Measurements from ENCODE around the gene CCDC191. TPM values are rescaled to one million over a fixed set of nuclear protein-coding genes. Genes with fewer than 3 reads are reported as not detected.

The CCDC191 gene
- total and polyA plus RNA-seq, 9 of the 15 experiments (the other 6 are each of a cell fraction or from before 2014, with no cell fraction given), result 0.10 to 0.55 (median 0.22) TPM

DNA sequence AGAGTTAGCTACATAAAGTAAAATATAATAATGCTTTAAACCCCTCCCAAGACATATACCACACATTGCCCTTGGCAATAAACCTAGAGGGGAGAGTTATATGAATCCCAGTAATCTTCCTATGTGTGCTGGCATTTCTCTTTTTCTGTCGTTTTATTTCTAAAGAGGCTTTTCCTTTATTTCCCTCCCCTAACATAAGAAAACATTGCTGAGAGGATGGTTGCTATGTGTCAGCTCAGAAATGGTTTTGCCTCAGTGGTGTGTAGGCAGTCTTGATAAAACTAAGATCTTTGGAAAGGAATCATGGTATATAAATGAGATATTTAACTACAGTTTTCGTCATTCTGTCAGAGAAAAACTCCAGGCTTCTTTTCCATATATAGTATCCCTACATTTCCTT, 30.0 kb downstream of the CCDC191 start:
- Histone ChIP-seq H3K9me1 (ENCODE audit: control insufficient read depth, insufficient read depth, low read length) (no peaks in the 10 kb centered on the region), H2AFZ (ENCODE audit: low read depth, low read length) (no peak overlapping the region), H3K27me3 (ENCODE audit: control insufficient read depth in 2 of 2, insufficient read depth in 2 of 2, low read length in 2 of 2) (no peaks in the 10 kb centered on the region), H3K79me2 (ENCODE audit: control insufficient read depth, insufficient read depth, low read length) (no peaks in the 10 kb centered on the region), H3K4me2 (ENCODE audit: insufficient read depth, low read length) (no peak overlapping the region), H3K36me3 (ENCODE audit: control insufficient read depth, insufficient read depth, low read length) (no peaks in the 10 kb centered on the region), H4K20me1 (replicated peaks; ENCODE audit: control insufficient read depth, insufficient read depth, low read length) (no peaks in the 10 kb centered on the region), H3K4me1 (replicated peaks in 1 of 2; ENCODE audit: control insufficient read depth in 2 of 2, insufficient read depth in 2 of 2, low read length in 2 of 2) (no peaks in the 10 kb centered on the region), H3K9me3 (replicated peaks; ENCODE audit: control insufficient read depth, insufficient read depth, low read depth, low read length) (no peaks in the 10 kb centered on the region), H3K4me3 (no peak overlapping the region), H3K27ac (ENCODE audit: extremely low read depth, low read depth, low read length) (no peak overlapping the region), H3K9ac (ENCODE audit: insufficient read depth in 1 of 2, low read depth in 2 of 2, low read length in 2 of 2) (no peak overlapping the region)
- ChIA-PET CTCF (ENCODE audit: low intra/inter-chr PET ratio) (no interaction called here), POLR2A (no interaction called here)
- in situ Hi-C loops (cut with MboI), result no loop called here
- intact Hi-C loops (cut with micrococcal nuclease), result no loop called here
- WGBS (ENCODE audit: insufficient coverage, low coverage, missing lambda C conversion rate), result 0% methylated on average over 2 of the region's 2 CpGs
- BruUV-seq (replicated peaks), result no TSS peak
- no peak for FAIRE-seq
- ATAC-seq, result no peak
- DNase-seq (ENCODE audit: extremely low read depth in 1 of 4, low spot score in 3 of 4), result no peak
- TF ChIP-seq, protein P1, sequence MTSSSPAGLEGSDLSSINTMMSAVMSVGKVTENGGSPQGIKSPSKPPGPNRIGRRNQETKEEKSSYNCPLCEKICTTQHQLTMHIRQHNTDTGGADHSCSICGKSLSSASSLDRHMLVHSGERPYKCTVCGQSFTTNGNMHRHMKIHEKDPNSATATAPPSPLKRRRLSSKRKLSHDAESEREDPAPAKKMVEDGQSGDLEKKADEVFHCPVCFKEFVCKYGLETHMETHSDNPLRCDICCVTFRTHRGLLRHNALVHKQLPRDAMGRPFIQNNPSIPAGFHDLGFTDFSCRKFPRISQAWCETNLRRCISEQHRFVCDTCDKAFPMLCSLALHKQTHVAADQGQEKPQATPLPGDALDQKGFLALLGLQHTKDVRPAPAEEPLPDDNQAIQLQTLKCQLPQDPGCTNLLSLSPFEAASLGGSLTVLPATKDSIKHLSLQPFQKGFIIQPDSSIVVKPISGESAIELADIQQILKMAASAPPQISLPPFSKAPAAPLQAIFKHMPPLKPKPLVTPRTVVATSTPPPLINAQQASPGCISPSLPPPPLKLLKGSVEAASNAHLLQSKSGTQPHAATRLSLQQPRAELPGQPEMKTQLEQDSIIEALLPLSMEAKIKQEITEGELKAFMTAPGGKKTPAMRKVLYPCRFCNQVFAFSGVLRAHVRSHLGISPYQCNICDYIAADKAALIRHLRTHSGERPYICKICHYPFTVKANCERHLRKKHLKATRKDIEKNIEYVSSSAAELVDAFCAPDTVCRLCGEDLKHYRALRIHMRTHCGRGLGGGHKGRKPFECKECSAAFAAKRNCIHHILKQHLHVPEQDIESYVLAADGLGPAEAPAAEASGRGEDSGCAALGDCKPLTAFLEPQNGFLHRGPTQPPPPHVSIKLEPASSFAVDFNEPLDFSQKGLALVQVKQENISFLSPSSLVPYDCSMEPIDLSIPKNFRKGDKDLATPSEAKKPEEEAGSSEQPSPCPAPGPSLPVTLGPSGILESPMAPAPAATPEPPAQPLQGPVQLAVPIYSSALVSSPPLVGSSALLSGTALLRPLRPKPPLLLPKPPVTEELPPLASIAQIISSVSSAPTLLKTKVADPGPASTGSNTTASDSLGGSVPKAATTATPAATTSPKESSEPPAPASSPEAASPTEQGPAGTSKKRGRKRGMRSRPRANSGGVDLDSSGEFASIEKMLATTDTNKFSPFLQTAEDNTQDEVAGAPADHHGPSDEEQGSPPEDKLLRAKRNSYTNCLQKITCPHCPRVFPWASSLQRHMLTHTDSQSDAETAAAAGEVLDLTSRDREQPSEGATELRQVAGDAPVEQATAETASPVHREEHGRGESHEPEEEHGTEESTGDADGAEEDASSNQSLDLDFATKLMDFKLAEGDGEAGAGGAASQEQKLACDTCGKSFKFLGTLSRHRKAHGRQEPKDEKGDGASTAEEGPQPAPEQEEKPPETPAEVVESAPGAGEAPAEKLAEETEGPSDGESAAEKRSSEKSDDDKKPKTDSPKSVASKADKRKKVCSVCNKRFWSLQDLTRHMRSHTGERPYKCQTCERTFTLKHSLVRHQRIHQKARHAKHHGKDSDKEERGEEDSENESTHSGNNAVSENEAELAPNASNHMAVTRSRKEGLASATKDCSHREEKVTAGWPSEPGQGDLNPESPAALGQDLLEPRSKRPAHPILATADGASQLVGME (CRISPR knock-in tag; IDR thresholded peaks at IDR 0.05), result no peak
- TF ChIP-seq MEF2A (IDR thresholded peaks at IDR 0.05; ENCODE audit: control insufficient read depth, low read depth, low read length) (no peak), NEUROD1 (IDR thresholded peaks at IDR 0.05; ENCODE audit: borderline replicate concordance, low read depth, low read length, partially characterized antibody) (no peak)
- TF ChIP-seq, protein P2, sequence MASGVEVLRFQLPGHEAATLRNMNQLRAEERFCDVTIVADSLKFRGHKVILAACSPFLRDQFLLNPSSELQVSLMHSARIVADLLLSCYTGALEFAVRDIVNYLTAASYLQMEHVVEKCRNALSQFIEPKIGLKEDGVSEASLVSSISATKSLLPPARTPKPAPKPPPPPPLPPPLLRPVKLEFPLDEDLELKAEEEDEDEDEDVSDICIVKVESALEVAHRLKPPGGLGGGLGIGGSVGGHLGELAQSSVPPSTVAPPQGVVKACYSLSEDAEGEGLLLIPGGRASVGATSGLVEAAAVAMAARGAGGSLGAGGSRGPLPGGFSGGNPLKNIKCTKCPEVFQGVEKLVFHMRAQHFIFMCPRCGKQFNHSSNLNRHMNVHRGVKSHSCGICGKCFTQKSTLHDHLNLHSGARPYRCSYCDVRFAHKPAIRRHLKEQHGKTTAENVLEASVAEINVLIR (CRISPR knock-in tag; IDR thresholded peaks at IDR 0.05), result no peak
- TF ChIP-seq, protein P3, sequence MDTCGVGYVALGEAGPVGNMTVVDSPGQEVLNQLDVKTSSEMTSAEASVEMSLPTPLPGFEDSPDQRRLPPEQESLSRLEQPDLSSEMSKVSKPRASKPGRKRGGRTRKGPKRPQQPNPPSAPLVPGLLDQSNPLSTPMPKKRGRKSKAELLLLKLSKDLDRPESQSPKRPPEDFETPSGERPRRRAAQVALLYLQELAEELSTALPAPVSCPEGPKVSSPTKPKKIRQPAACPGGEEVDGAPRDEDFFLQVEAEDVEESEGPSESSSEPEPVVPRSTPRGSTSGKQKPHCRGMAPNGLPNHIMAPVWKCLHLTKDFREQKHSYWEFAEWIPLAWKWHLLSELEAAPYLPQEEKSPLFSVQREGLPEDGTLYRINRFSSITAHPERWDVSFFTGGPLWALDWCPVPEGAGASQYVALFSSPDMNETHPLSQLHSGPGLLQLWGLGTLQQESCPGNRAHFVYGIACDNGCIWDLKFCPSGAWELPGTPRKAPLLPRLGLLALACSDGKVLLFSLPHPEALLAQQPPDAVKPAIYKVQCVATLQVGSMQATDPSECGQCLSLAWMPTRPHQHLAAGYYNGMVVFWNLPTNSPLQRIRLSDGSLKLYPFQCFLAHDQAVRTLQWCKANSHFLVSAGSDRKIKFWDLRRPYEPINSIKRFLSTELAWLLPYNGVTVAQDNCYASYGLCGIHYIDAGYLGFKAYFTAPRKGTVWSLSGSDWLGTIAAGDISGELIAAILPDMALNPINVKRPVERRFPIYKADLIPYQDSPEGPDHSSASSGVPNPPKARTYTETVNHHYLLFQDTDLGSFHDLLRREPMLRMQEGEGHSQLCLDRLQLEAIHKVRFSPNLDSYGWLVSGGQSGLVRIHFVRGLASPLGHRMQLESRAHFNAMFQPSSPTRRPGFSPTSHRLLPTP (IDR thresholded peaks at IDR 0.05; ENCODE audit: borderline replicate concordance, extremely low read depth, insufficient read length), result no peak

All from K562 (cell line).